Colonic mucosa (tissue), 4 donors: ENCODE results near the gene AUTS2. TPM values are rescaled to one million over a fixed set of nuclear protein-coding genes. Genes with fewer than 3 reads are reported as not detected.
A peak's percentile ranks its signal among the peaks of the same experiment; 100 is the strongest.

Source experiments
- DNase-seq: peaks from one replicate; pipeline ENCODE4 v3.0.0-alpha.2; 2020
- H3K27ac ChIP-seq: fragments of 200-600 bp; one replicate; pipeline ENCODE4 v1.8.0; 2021
- H3K27me3 ChIP-seq: fragments of 200-600 bp; one replicate; pipeline ENCODE4 v1.8.0; 2021
- H3K36me3 ChIP-seq: fragments of 200-600 bp; one replicate; pipeline ENCODE4 v1.8.0; 2021
- H3K4me1 ChIP-seq: fragments of 200-600 bp; one replicate; pipeline ENCODE4 v1.8.0; 2021; ENCODE audit warnings: mild to moderate bottlenecking
- H3K4me3 ChIP-seq: fragments of 200-600 bp; one replicate; pipeline ENCODE4 v1.8.0; 2021
- H3K9ac ChIP-seq, 2 donors: one replicate each; pipeline ENCODE4 v1.7.0; 2013; ENCODE audit warnings: control low read depth in 2 of 2, low read depth in 2 of 2, low read length in 2 of 2
- H3K9me3 ChIP-seq: fragments of 200-600 bp; one replicate; pipeline ENCODE4 v1.8.0; 2021
- intact Hi-C: fragments of 100-400 bp; cut with DNase I; formaldehyde crosslinking; loops from one replicate; pipeline ENCODE4 v1.14.1; 2022
- total RNA-seq, 2 donors: library from RNA; stranded (reverse); fragmentation: NEBNext Ultra II Directional in 1 of 2; extraction: Animal tissue kit (Norgen Biotek cat#: 25700) in 1 of 2; gene quantifications; one replicate each; pipeline ENCODE4 v1.2.1, GENCODE V29; 2021
- TF ChIP-seq, protein P1 (sequence below): fragments of 200-600 bp; IDR thresholded peaks from one replicate; pipeline ENCODE4 v1.8.0; 2022; ENCODE audit warnings: antibody characterized with exemption, mild to moderate bottlenecking
- donor health status: healthy.
- donor health status: DM: no; HTN: no; CAD: no.
- donor health status: DM: no; HTN: no; CAD: no.

AUTS2 gene
- total RNA-seq, 2 donors from 2014 or later: 39.8 to 42.3 TPM

DNA sequence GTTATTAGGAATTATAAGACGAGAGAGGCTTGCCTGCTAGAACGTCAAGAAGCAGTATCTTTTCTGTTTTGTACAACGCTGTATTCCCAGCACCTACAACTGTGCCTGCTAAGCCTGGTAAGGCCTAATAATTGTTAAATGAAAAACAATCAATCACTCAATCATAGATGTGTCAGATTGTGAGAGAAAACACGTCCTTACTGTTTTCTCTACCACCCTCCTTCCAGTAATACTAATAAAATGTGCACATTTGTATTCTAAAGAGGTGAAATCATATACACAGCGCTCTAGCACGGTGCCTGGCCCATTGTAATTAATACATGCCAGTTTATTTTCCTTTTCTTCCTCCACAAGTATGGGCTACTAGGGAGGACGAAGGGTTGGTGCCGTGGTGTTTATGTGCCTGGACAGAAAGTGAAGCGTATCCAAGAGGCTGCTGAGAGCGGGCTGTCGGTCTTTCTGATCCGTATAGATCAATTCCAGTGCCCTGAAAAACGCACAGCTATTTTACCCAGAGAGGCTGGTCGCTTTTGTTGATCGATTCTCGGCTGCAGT is 1.5 kb upstream of the AUTS2 start:
- TF ChIP-seq, protein P1, sequence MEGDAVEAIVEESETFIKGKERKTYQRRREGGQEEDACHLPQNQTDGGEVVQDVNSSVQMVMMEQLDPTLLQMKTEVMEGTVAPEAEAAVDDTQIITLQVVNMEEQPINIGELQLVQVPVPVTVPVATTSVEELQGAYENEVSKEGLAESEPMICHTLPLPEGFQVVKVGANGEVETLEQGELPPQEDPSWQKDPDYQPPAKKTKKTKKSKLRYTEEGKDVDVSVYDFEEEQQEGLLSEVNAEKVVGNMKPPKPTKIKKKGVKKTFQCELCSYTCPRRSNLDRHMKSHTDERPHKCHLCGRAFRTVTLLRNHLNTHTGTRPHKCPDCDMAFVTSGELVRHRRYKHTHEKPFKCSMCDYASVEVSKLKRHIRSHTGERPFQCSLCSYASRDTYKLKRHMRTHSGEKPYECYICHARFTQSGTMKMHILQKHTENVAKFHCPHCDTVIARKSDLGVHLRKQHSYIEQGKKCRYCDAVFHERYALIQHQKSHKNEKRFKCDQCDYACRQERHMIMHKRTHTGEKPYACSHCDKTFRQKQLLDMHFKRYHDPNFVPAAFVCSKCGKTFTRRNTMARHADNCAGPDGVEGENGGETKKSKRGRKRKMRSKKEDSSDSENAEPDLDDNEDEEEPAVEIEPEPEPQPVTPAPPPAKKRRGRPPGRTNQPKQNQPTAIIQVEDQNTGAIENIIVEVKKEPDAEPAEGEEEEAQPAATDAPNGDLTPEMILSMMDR: no peak
- Histone ChIP-seq H3K36me3 (no peaks in the 10 kb centered on the region), H3K4me1 (no peaks in the 10 kb centered on the region), H3K9ac (no peak overlapping the region), H3K27ac (no peak overlapping the region), H3K4me3 (no peak overlapping the region), H3K27me3 (peaks cover 36% of the 10 kb centered on the region), H3K9me3 (no peaks in the 10 kb centered on the region)
- DNase-seq: no peak
- intact Hi-C loops: no loop called here

DNA sequence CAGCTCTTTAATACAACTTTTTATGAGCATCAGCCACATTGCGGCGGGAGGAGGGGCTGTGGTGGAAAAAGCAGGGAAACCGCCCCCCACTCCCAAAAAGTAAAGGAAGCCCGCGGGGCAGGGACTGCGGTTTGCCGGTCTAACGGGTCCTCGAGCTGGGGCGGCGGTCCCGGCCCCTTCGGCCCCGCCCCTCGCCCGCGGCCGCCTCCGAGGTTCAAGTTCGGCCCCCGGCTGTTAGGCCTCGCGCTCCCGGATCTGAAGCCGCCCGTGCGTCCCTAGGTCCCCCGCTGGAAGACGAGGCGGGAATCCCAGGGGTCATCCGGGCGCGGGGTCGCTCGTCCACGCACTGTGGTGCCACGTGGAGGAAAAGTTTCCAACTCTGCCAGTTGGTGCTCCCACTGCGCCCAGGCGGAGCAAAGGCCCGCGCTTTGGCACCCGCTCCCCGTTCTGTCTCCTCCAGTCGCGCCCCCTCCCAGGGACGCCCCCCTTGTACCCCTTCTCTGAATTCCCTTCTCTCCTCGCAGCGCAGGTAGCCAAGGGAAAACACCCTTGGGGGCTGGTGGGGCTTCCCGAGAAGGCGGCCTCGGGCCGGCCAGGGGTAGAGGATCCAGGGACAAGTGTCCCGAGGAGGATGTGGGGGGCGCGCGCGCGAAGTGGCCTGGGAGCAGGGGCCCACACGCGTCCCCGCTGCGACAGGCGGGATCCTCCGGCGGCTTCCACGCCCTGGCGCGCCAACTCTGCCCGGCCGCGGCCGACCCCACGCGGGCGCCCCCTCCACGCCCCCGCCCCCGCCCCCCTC is 798 bp upstream of the AUTS2 start:
- Histone ChIP-seq H3K9me3 (no peaks in the 10 kb centered on the region), H3K27ac (peak overlapping the region; percentile 36), H3K4me3 (peak overlapping the region; percentile 50), H3K36me3 (no peaks in the 10 kb centered on the region), H3K9ac (peak overlapping the region in 1 of 2 donors; percentile 26), H3K4me1 (no peaks in the 10 kb centered on the region), H3K27me3 (peaks cover 36% of the 10 kb centered on the region)
- TF ChIP-seq, protein P1: no peak
- intact Hi-C loops: no loop called here
- DNase-seq: peak; percentile 22

GRCh38 chr7:69598487-69599285 is 411 bp downstream of the AUTS2 start:
- TF ChIP-seq, protein P1: no peak
- no peaks in the 10 kb centered on the region for H3K36me3 ChIP-seq
- peaks cover 36% of the 10 kb centered on the region for H3K27me3 ChIP-seq
- H3K9me3 ChIP-seq: no peaks in the 10 kb centered on the region
- peak overlapping the region; percentile 14 to 16 for H3K9ac ChIP-seq
- intact Hi-C loops: no loop called here
- H3K27ac ChIP-seq: no peak overlapping the region
- peak; percentile 19 for DNase-seq
- no peaks in the 10 kb centered on the region for H3K4me1 ChIP-seq
- H3K4me3 ChIP-seq: peak overlapping the region; percentile 50

- peak overlapping the region in 1 of 2 donors; percentile 60 for H3K9ac ChIP-seq
- H3K4me1 ChIP-seq: no peaks in the 10 kb centered on the region
Measured at GRCh38 chr7:69599286-69599954, 1.1 kb downstream of the AUTS2 start.

More at GRCh38 chr7:69599286-69599954, 1.1 kb downstream of the AUTS2 start:
- DNase-seq: no peak
- no peak overlapping the region for H3K27ac ChIP-seq
- H3K4me3 ChIP-seq: peak overlapping the region; percentile 50
- H3K9me3 ChIP-seq: no peaks in the 10 kb centered on the region
- intact Hi-C loops: no loop called here
- TF ChIP-seq, protein P1: no peak
- H3K36me3 ChIP-seq: no peaks in the 10 kb centered on the region
- H3K27me3 ChIP-seq: peaks cover 36% of the 10 kb centered on the region
